HG03342 (cell line): ENCODE measurements around the gene PIMREG.

ENCODE experiments used
- ATAC-seq: cut with Tn5 transposase; IDR thresholded peaks from one replicate; pipeline ENCODE4 v1.9.1; 2021; ENCODE audit warnings: mild to moderate bottlenecking, moderate library complexity; ENCODE audit not compliant: unreplicated experiment

Gene PIMREG

GRCh38 chr17:6437466-6437865 is 6.8 kb upstream of the PIMREG start:
- no peak for ATAC-seq

GRCh38 chr17:6437956-6438355 is 6.3 kb upstream of the PIMREG start:
- ATAC-seq, result no peak

- ATAC-seq, result no peak
These were observed 4.3 kb upstream of the PIMREG start for GRCh38 chr17:6439951-6440350.

GRCh38 chr17:6442775-6443174 is 1.5 kb upstream of the PIMREG start:
- no peak for ATAC-seq

- no peak for ATAC-seq
These were observed 498 bp downstream of the PIMREG start for GRCh38 chr17:6444571-6445335.

GRCh38 chr17:6446516-6447100 is 2.4 kb downstream of the PIMREG start:
- no peak for ATAC-seq

GRCh38 chr17:6448473-6448872 is 4.2 kb downstream of the PIMREG start:
- no peak for ATAC-seq

- ATAC-seq, result no peak
These were observed 5.1 kb downstream of the PIMREG start for GRCh38 chr17:6449307-6449706.

- no peak for ATAC-seq
These were observed 6.9 kb downstream of the PIMREG start for GRCh38 chr17:6450926-6451832.

GRCh38 chr17:6452471-6453266 is 8.4 kb downstream of the PIMREG start:
- ATAC-seq, result no peak

- no peak for ATAC-seq
These were observed 9.2 kb downstream of the PIMREG start for GRCh38 chr17:6453279-6454024.

GRCh38 chr17:6454495-6455320 is 10.5 kb downstream of the PIMREG start:
- no peak for ATAC-seq

- no peak for ATAC-seq
These were observed 11.1 kb downstream of the PIMREG start for GRCh38 chr17:6455321-6455705.

- no peak for ATAC-seq
These were observed 12.1 kb downstream of the PIMREG start for GRCh38 chr17:6456321-6456720.

- no peak for ATAC-seq
These were observed 12.8 kb downstream of the PIMREG start for GRCh38 chr17:6456914-6457687.

GRCh38 chr17:6457688-6458459 is 13.6 kb downstream of the PIMREG start:
- no peak for ATAC-seq

- no peak for ATAC-seq
These were observed 14.2 kb downstream of the PIMREG start for GRCh38 chr17:6458460-6458950.
